ENCODE measurements around the gene NAT9. TPM values are rescaled to one million over a fixed set of nuclear protein-coding genes. Genes with fewer than 3 reads are reported as not detected.

The NAT9 gene
- total and polyA plus RNA-seq, 5 donors from 2014 or later: 16.2 to 35.4 (median 18.7) TPM

GRCh38 chr17:74728702-74729075, 47.5 kb downstream of the NAT9 start:
- Histone ChIP-seq H3K36me3 (ENCODE audit: control insufficient read depth, insufficient read depth, low read length) (no peaks in the 10 kb centered on the region), H3K9me3 (ENCODE audit: control insufficient read depth in 2 of 2, low read length in 2 of 2) (no peaks in the 10 kb centered on the region), H3K27ac (ENCODE audit: insufficient read depth, low read length, poor library complexity, severe bottlenecking) (no peak overlapping the region), H3K4me3 (ENCODE audit: low read depth, low read length) (no peak overlapping the region), H3K27me3 (ENCODE audit: control insufficient read depth, insufficient read depth, low read length) (no peaks in the 10 kb centered on the region), H3K4me1 (ENCODE audit: control insufficient read depth, insufficient read depth, low read length, poor library complexity, severe bottlenecking) (peaks cover 14% of the 10 kb centered on the region)
- no peak overlapping the region for H3K27ac Mint-ChIP-seq
- H3K36me3 Mint-ChIP-seq: no peaks in the 10 kb centered on the region
- no peak for DNase-seq
- no peaks in the 10 kb centered on the region for H3K27me3 Mint-ChIP-seq
- H3K9me3 Mint-ChIP-seq: no peaks in the 10 kb centered on the region
- no peak overlapping the region for H3K4me3 Mint-ChIP-seq
- no peak for ATAC-seq (ENCODE audit: low read depth in 2 of 2)
- H3K4me1 Mint-ChIP-seq: peaks cover 0 to 5% (median 0%) of the 10 kb centered on the region in 4 donors

GRCh38 chr17:74728033-74728701, 48.0 kb downstream of the NAT9 start:
- H3K27me3 Mint-ChIP-seq: no peaks in the 10 kb centered on the region
- H3K9me3 Mint-ChIP-seq: no peaks in the 10 kb centered on the region
- Histone ChIP-seq H3K27me3 (ENCODE audit: control insufficient read depth, insufficient read depth, low read length) (no peaks in the 10 kb centered on the region), H3K36me3 (ENCODE audit: control insufficient read depth, insufficient read depth, low read length) (no peaks in the 10 kb centered on the region), H3K27ac (ENCODE audit: insufficient read depth, low read length, poor library complexity, severe bottlenecking) (no peak overlapping the region), H3K9me3 (ENCODE audit: control insufficient read depth in 2 of 2, low read length in 2 of 2) (no peaks in the 10 kb centered on the region), H3K4me3 (ENCODE audit: low read depth, low read length) (no peak overlapping the region), H3K4me1 (ENCODE audit: control insufficient read depth, insufficient read depth, low read length, poor library complexity, severe bottlenecking) (peaks cover 14% of the 10 kb centered on the region)
- H3K27ac Mint-ChIP-seq: no peak overlapping the region
- H3K36me3 Mint-ChIP-seq: no peaks in the 10 kb centered on the region
- no peak for ATAC-seq (ENCODE audit: low read depth in 2 of 2)
- DNase-seq: no peak
- H3K4me1 Mint-ChIP-seq: peaks cover 0 to 5% (median 0%) of the 10 kb centered on the region in 4 donors
- H3K4me3 Mint-ChIP-seq: no peak overlapping the region

GRCh38 chr17:74725111-74725510, 51.0 kb downstream of the NAT9 start:
- H3K27me3 Mint-ChIP-seq: peaks cover 10% of the 10 kb centered on the region
- no peak overlapping the region for H3K27ac Mint-ChIP-seq
- no peaks in the 10 kb centered on the region for H3K9me3 ChIP-seq (ENCODE audit: control insufficient read depth in 2 of 2, low read length in 2 of 2)
- H3K36me3 Mint-ChIP-seq: no peaks in the 10 kb centered on the region
- no peaks in the 10 kb centered on the region for H3K36me3 ChIP-seq (ENCODE audit: control insufficient read depth, insufficient read depth, low read length)
- no peaks in the 10 kb centered on the region for H3K4me1 Mint-ChIP-seq
- H3K4me3 ChIP-seq (ENCODE audit: low read depth, low read length): no peak overlapping the region
- H3K4me3 Mint-ChIP-seq: no peak overlapping the region
- DNase-seq (no peak), ATAC-seq (ENCODE audit: low read depth in 2 of 2) (no peak)
- no peaks in the 10 kb centered on the region for H3K9me3 Mint-ChIP-seq
- H3K27me3 ChIP-seq (ENCODE audit: control insufficient read depth, insufficient read depth, low read length): no peaks in the 10 kb centered on the region
- H3K4me1 ChIP-seq (ENCODE audit: control insufficient read depth, insufficient read depth, low read length, poor library complexity, severe bottlenecking): peaks cover 2% of the 10 kb centered on the region
- H3K27ac ChIP-seq (ENCODE audit: insufficient read depth, low read length, poor library complexity, severe bottlenecking): no peak overlapping the region

GRCh38 chr17:74723891-74724290, 52.3 kb downstream of the NAT9 start:
- Histone ChIP-seq H3K4me1 (ENCODE audit: control insufficient read depth, insufficient read depth, low read length, poor library complexity, severe bottlenecking) (no peaks in the 10 kb centered on the region), H3K27me3 (ENCODE audit: control insufficient read depth, insufficient read depth, low read length) (no peaks in the 10 kb centered on the region), H3K36me3 (ENCODE audit: control insufficient read depth, insufficient read depth, low read length) (no peaks in the 10 kb centered on the region), H3K27ac (ENCODE audit: insufficient read depth, low read length, poor library complexity, severe bottlenecking) (no peak overlapping the region), H3K4me3 (ENCODE audit: low read depth, low read length) (no peak overlapping the region), H3K9me3 (ENCODE audit: control insufficient read depth in 2 of 2, low read length in 2 of 2) (no peaks in the 10 kb centered on the region)
- Mint-ChIP-seq H3K27me3 (peaks cover 14% of the 10 kb centered on the region), H3K9me3 (no peaks in the 10 kb centered on the region), H3K27ac (no peak overlapping the region), H3K36me3 (no peaks in the 10 kb centered on the region), H3K4me3 (no peak overlapping the region), H3K4me1 (no peaks in the 10 kb centered on the region)
- DNase-seq (no peak), ATAC-seq (ENCODE audit: low read depth in 2 of 2) (no peak)

- Mint-ChIP-seq H3K27ac (no peak overlapping the region), H3K9me3 (no peaks in the 10 kb centered on the region), H3K4me1 (no peaks in the 10 kb centered on the region), H3K27me3 (peaks cover 14% of the 10 kb centered on the region), H3K4me3 (no peak overlapping the region), H3K36me3 (no peaks in the 10 kb centered on the region)
- no peaks in the 10 kb centered on the region for H3K36me3 ChIP-seq (ENCODE audit: control insufficient read depth, insufficient read depth, low read length)
- H3K27me3 ChIP-seq (ENCODE audit: control insufficient read depth, insufficient read depth, low read length): no peaks in the 10 kb centered on the region
- no peak overlapping the region for H3K27ac ChIP-seq (ENCODE audit: insufficient read depth, low read length, poor library complexity, severe bottlenecking)
- DNase-seq (no peak), ATAC-seq (ENCODE audit: low read depth in 2 of 2) (no peak)
- H3K9me3 ChIP-seq (ENCODE audit: control insufficient read depth in 2 of 2, low read length in 2 of 2): no peaks in the 10 kb centered on the region
- no peak overlapping the region for H3K4me3 ChIP-seq (ENCODE audit: low read depth, low read length)
- no peaks in the 10 kb centered on the region for H3K4me1 ChIP-seq (ENCODE audit: control insufficient read depth, insufficient read depth, low read length, poor library complexity, severe bottlenecking)
Observed at GRCh38 chr17:74722782-74723181, 53.4 kb downstream of the NAT9 start.

Other genes with a start within 250 kb of the NAT9 start
- not detected for gene CD300LB, start 244.9 kb downstream of the NAT9 start, total RNA-seq
- gene CD300LB, start 244.9 kb downstream of the NAT9 start, polyA plus RNA-seq: not detected
- gene CD300C, start 230.2 kb downstream of the NAT9 start, total RNA-seq: not detected
- gene CD300C, start 230.2 kb downstream of the NAT9 start, polyA plus RNA-seq: under 1 TPM in 1 of 4 donors, not detected in 3; 0.15 TPM
- gene CD300H, start 208.8 kb downstream of the NAT9 start, total RNA-seq: not detected
- gene CD300H, start 208.8 kb downstream of the NAT9 start, polyA plus RNA-seq: under 1 TPM in 1 of 4 donors, not detected in 3; 0.37 TPM
- not detected for gene CD300LD, start 184.1 kb downstream of the NAT9 start, total RNA-seq
- not detected for gene CD300LD, start 184.1 kb downstream of the NAT9 start, polyA plus RNA-seq
- gene CD300E, start 152.6 kb downstream of the NAT9 start, total RNA-seq: not detected
- under 1 TPM in 2 of 4 donors, not detected in 2; 0.06 to 0.08 TPM for gene CD300E, start 152.6 kb downstream of the NAT9 start, polyA plus RNA-seq
- gene CD300LF, start 63.4 kb downstream of the NAT9 start, total RNA-seq: 0.52 TPM
- under 1 TPM in 2 of 4 donors, not detected in 2; 0.19 to 0.21 TPM for gene CD300LF, start 63.4 kb downstream of the NAT9 start, polyA plus RNA-seq
- 85.5 TPM for gene RAB37, start 39.1 kb downstream of the NAT9 start, total RNA-seq
- gene RAB37, start 39.1 kb downstream of the NAT9 start, polyA plus RNA-seq: 100 to 1,000 TPM in 2 of 4 donors, 10 to 100 TPM in 2; 75.6 to 159 (median 104) TPM
- gene NHERF1, start 27.7 kb downstream of the NAT9 start, total RNA-seq: 177 TPM
- gene NHERF1, start 27.7 kb downstream of the NAT9 start, polyA plus RNA-seq: 100 to 1,000 TPM; 373 to 453 (median 405) TPM
- gene GRIN2C, start 83.5 kb upstream of the NAT9 start, total RNA-seq: not detected
- not detected for gene GRIN2C, start 83.5 kb upstream of the NAT9 start, polyA plus RNA-seq
- 7.8 TPM for gene FDXR, start 96.6 kb upstream of the NAT9 start, total RNA-seq
- 10 to 100 TPM in 2 of 4 donors, 1 to 10 TPM in 2; 5.4 to 15.7 (median 10.5) TPM for gene FDXR, start 96.6 kb upstream of the NAT9 start, polyA plus RNA-seq
- not detected for gene FADS6, start 117.3 kb upstream of the NAT9 start, total RNA-seq
- gene FADS6, start 117.3 kb upstream of the NAT9 start, polyA plus RNA-seq: not detected
- not detected for gene USH1G, start 146.9 kb upstream of the NAT9 start, total RNA-seq
- not detected for gene USH1G, start 146.9 kb upstream of the NAT9 start, polyA plus RNA-seq
- gene OTOP2, start 147.9 kb upstream of the NAT9 start, total RNA-seq: not detected
- gene OTOP2, start 147.9 kb upstream of the NAT9 start, polyA plus RNA-seq: not detected
- gene OTOP3, start 159.6 kb upstream of the NAT9 start, total RNA-seq: not detected
- not detected for gene OTOP3, start 159.6 kb upstream of the NAT9 start, polyA plus RNA-seq
- 5.6 TPM for gene HID1, start 196.4 kb upstream of the NAT9 start, total RNA-seq
- gene HID1, start 196.4 kb upstream of the NAT9 start, polyA plus RNA-seq: 1 to 10 TPM; 1.4 to 2.7 (median 2.4) TPM
- gene CDR2L, start 211.3 kb upstream of the NAT9 start, total RNA-seq: not detected
- gene CDR2L, start 211.3 kb upstream of the NAT9 start, polyA plus RNA-seq: under 1 TPM in 2 of 4 donors, not detected in 2; 0.05 to 0.09 TPM
- gene MRPL58, start 236.3 kb upstream of the NAT9 start, total RNA-seq: 25.7 TPM
- gene MRPL58, start 236.3 kb upstream of the NAT9 start, polyA plus RNA-seq: 10 to 100 TPM; 64.0 to 95.8 (median 74.6) TPM